Epithelial cell of proximal tubule (primary cell): ENCODE results near the gene TTBK2. TPM values are rescaled to one million over a fixed set of nuclear protein-coding genes. Genes with fewer than 3 reads are reported as not detected.

ENCODE experiments used
- DNase-seq: peaks from one replicate; pipeline ENCODE4 v3.0.0-alpha.2; 2011; ENCODE audit warnings: low read depth
- H3K4me3 ChIP-seq: 2 replicates; pipeline ENCODE4 v1.5.1; 2011; ENCODE audit warnings: low read depth, mild to moderate bottlenecking, low read length
- total RNA-seq: library from RNA; depleted of rRNA; stranded (reverse); fragments of >200 nt; gene quantifications from 2 replicates; pipeline ENCODE4 v1.2.3, GENCODE V29; 2015
- TF ChIP-seq, protein P1 (sequence below): conservative IDR thresholded peaks from 2 replicates; pipeline ENCODE4 v1.5.1; 2012; ENCODE audit warnings: low read depth, mild to moderate bottlenecking, low read length

Gene TTBK2
- total RNA-seq, 1 donor from 2014 or later, result 5.8 TPM

DNA sequence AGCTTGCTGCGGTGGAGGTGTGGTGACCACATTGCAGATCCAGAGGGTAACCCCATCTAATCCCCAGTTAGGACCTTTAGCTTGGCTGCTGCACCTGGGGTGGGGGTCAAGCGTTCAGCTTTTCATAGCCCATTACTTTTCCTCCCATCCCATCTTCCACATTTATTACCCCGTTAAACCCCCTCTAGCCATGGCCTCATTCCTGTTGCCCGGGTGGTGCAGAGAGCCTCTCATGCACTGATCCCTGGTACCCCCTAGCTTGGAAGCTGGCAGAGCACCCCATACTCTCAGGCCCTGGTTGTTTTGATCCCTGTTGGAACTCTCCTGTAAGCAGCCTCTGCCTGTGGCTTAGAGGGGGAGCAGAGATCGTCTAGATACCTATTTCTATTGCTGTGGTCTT, 204.5 kb downstream of the TTBK2 start:
- no peak overlapping the region for H3K4me3 ChIP-seq
- TF ChIP-seq, protein P1, sequence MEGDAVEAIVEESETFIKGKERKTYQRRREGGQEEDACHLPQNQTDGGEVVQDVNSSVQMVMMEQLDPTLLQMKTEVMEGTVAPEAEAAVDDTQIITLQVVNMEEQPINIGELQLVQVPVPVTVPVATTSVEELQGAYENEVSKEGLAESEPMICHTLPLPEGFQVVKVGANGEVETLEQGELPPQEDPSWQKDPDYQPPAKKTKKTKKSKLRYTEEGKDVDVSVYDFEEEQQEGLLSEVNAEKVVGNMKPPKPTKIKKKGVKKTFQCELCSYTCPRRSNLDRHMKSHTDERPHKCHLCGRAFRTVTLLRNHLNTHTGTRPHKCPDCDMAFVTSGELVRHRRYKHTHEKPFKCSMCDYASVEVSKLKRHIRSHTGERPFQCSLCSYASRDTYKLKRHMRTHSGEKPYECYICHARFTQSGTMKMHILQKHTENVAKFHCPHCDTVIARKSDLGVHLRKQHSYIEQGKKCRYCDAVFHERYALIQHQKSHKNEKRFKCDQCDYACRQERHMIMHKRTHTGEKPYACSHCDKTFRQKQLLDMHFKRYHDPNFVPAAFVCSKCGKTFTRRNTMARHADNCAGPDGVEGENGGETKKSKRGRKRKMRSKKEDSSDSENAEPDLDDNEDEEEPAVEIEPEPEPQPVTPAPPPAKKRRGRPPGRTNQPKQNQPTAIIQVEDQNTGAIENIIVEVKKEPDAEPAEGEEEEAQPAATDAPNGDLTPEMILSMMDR, result no peak
- no peak for DNase-seq

DNA sequence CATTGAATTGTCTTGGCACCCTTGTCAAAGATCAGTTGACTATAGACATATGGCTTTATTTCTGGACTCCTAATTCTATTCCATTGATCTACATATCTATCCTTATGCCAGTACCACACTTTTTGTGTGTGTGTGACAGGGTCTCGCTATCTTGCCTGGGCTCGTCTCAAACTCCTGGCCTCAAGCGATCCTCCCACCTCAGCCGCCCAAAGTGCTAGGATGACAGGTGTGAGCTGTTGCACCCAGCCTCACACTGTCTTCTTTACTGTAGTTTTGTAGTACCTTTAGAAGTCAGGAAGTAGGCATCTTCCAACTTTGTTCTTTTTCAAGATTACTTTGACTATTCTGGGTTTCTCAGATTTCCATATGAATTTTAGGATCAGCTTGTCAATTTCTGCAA, 208.0 kb downstream of the TTBK2 start:
- no peak overlapping the region for H3K4me3 ChIP-seq
- no peak for DNase-seq
- TF ChIP-seq, protein P1, result no peak

DNA sequence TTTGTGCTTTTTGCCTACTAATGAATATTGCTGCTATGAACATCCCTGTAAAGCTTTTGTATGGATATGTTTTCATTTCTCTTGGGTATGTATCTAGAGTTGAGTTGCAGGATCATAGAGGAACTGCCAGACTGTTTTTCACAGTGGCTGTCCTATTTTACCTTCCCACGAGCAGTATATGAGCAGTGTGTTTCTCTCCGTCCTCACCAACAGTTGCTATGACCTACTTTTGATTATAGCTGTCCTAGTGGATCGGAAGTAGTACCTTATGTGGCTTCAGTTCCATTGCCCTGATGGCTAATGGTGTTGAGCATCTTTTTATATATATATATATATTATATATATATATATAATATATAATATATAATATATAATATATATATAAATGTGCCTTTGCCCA, 208.8 kb downstream of the TTBK2 start:
- H3K4me3 ChIP-seq, result no peak overlapping the region
- DNase-seq, result no peak
- TF ChIP-seq, protein P1, result no peak

DNA sequence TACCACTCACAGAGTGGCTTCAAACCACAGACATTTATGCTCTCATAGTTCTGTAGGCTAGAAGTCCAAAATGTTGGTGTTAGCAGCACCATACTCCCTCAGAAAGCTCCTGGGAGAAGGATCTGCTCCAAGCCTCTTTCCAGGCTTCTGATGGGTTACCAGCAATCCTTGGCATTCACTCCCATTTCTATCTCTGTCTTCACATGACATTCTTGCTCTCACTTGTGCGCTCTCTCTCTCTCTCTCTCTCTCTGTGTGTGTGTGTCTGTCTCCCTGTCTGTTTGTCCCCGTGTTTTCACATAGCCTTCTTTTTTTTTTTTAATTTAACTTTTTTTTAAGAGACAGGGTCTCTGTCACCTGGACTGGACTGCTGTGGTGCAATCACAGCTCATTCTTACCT, 209.9 kb downstream of the TTBK2 start:
- H3K4me3 ChIP-seq, result no peak overlapping the region
- DNase-seq, result no peak
- TF ChIP-seq, protein P1, result no peak

DNA sequence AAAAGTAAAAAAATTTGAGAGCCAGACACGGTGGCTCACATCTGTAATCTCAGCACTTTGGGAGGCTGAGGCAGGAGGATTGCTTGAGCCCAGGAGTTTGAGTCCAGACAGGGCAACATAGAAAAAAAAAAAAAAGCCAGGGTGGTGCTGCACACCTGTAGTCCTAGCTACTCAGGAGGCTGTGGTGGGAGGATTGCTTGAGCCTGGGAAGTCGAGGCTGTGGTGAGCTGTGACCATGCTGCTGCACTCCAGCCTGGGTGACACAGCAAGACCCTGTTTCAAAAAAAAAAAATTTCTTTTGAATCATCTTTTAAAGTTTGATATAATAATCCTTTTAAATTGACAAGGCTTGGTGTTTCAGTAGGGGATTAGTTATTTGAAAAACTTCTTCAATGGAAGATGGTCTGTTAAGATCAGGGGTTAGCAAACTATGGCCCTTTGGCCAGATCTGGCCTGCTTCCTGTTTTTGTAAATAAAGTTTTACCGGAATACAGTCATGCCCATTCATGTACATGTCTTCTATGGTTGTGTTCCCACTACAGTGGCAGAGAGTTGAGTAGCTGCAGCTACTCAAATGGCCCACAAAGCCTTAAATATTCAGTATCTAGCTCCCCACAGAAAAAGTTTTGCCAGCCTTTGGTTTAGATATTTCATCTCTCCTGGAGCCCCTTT, 212.6 kb downstream of the TTBK2 start:
- H3K4me3 ChIP-seq, result no peak overlapping the region
- no peak for DNase-seq
- TF ChIP-seq, protein P1, result no peak

DNA sequence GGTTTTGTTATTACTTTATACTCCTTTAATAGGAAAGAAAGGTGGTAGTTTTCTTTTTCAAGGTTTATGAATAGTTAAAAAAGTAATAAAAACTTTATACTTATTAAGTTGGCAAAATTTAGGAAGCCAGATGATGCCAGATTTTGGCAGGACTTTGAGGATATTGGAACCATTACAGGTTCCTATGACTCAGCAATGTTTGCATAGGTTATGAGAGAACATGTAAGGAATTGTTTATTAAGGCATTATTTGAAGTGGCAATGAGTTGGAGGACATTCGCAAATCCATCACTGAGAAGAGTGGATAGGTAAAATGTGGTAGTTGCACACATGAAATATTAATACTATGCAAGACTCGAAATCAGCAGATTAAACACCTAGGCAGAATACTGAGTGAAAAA, 213.5 kb downstream of the TTBK2 start:
- TF ChIP-seq, protein P1, result no peak
- no peak overlapping the region for H3K4me3 ChIP-seq
- no peak for DNase-seq

DNA sequence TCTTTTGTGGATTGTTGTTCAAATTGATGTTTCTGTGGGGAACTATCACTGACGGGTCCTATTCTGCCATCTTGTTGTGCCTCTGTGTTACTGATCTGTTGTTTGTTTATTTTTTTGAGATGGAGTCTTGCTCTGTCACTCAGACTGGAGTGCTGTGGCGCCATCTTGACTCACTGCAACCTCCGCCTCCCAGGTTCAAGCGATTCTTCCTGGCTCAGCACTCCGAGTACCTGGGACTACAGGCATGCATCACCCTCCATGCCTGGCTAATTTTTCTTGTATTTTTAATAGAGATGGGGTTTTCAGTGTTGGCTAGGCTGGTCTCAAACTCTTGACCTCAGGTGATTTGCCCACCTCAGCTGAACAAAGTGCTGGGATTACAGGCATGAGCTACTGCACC, 215.2 kb downstream of the TTBK2 start:
- TF ChIP-seq, protein P1, result no peak
- no peak for DNase-seq
- H3K4me3 ChIP-seq, result no peak overlapping the region
